A172 (cell line): ENCODE measurements around the gene PNCK. TPM values are rescaled to one million over a fixed set of nuclear protein-coding genes. Genes with fewer than 3 reads are reported as not detected.

ENCODE experiments used
- DNase-seq: peaks from one replicate; pipeline ENCODE4 v3.0.0-alpha.2; 2015; ENCODE audit warnings: low spot score
- total RNA-seq: library from RNA; depleted of rRNA; stranded (reverse); fragments of >200 nt; shearing (Covaris generic); gene quantifications from 2 replicates; pipeline ENCODE4 v1.2.3, GENCODE V29; 2014; rRNA removed

The PNCK gene
- total RNA-seq, 1 experiment from 2014 or later, result 2.7 TPM

GRCh38 chrX:153628665-153629064, 44.9 kb downstream of the PNCK start:
- DNase-seq, result no peak

GRCh38 chrX:153628129-153628528, 45.5 kb downstream of the PNCK start:
- no peak for DNase-seq

- no peak for DNase-seq
These were observed 45.9 kb downstream of the PNCK start for GRCh38 chrX:153627675-153628111.

- no peak for DNase-seq
These were observed 46.5 kb downstream of the PNCK start for GRCh38 chrX:153626863-153627674.

GRCh38 chrX:153626025-153626633, 47.5 kb downstream of the PNCK start:
- DNase-seq, result no peak

GRCh38 chrX:153625271-153626024, 48.2 kb downstream of the PNCK start:
- DNase-seq, result no peak

- no peak for DNase-seq
These were observed 49.2 kb downstream of the PNCK start for GRCh38 chrX:153624196-153625091.

- no peak for DNase-seq
These were observed 50.1 kb downstream of the PNCK start for GRCh38 chrX:153623310-153624029.

GRCh38 chrX:153622661-153623309, 50.8 kb downstream of the PNCK start:
- DNase-seq, result no peak

GRCh38 chrX:153621949-153622598, 51.5 kb downstream of the PNCK start:
- DNase-seq, result no peak

GRCh38 chrX:153620576-153620975, 53.0 kb downstream of the PNCK start:
- no peak for DNase-seq

Other genes starting within 250 kb of the PNCK start
- gene TREX2, start 227.8 kb downstream of the PNCK start, total RNA-seq, result 0.62 and 9.5 TPM in 2 replicates
- gene HAUS7, start 203.2 kb downstream of the PNCK start, total RNA-seq, result 55.7 and 62.6 TPM in 2 replicates
- gene BGN, start 178.8 kb downstream of the PNCK start, total RNA-seq, result not detected in 2 replicates
- gene ATP2B3, start 156.2 kb downstream of the PNCK start, total RNA-seq, result not detected in 2 replicates
- 74.2 and 87.9 TPM in 2 replicates for gene CCNQ, start 74.7 kb downstream of the PNCK start, total RNA-seq
- gene DUSP9, start 26.6 kb downstream of the PNCK start, total RNA-seq, result 9.0 and 9.3 TPM in 2 replicates
- gene SLC6A8, start 14.1 kb upstream of the PNCK start, total RNA-seq, result 17.1 and 25.6 TPM in 2 replicates
- gene BCAP31, start 50.6 kb upstream of the PNCK start, total RNA-seq, result 523 and 538 TPM in 2 replicates
- 44.7 and 44.8 TPM in 2 replicates for gene ABCD1, start 51.0 kb upstream of the PNCK start, total RNA-seq
- gene PLXNB3, start 90.4 kb upstream of the PNCK start, total RNA-seq, result 13.8 and 14.3 TPM in 2 replicates
- 0.59 and 2.2 TPM in 2 replicates for gene SRPK3, start 107.2 kb upstream of the PNCK start, total RNA-seq
- 116 and 127 TPM in 2 replicates for gene IDH3G, start 120.6 kb upstream of the PNCK start, total RNA-seq
- gene SSR4, start 120.9 kb upstream of the PNCK start, total RNA-seq, result 227 and 287 TPM in 2 replicates
- gene PDZD4, start 156.7 kb upstream of the PNCK start, total RNA-seq, result 8.2 and 10.5 TPM in 2 replicates
- gene L1CAM, start 212.4 kb upstream of the PNCK start, total RNA-seq, result 77.7 and 94.0 TPM in 2 replicates
- 2.0 and 2.6 TPM in 2 replicates for gene AVPR2, start 230.9 kb upstream of the PNCK start, total RNA-seq